Hair follicle dermal papilla cell (primary cell): ENCODE results near the gene KIFBP. TPM values are rescaled to one million over a fixed set of nuclear protein-coding genes. Genes with fewer than 3 reads are reported as not detected.

Experiments used
- total RNA-seq: library from RNA; depleted of rRNA; stranded (reverse); fragments of >200 nt; gene quantifications from 2 replicates; pipeline ENCODE4 v1.2.3, GENCODE V29; 2012

KIFBP gene, protein sequence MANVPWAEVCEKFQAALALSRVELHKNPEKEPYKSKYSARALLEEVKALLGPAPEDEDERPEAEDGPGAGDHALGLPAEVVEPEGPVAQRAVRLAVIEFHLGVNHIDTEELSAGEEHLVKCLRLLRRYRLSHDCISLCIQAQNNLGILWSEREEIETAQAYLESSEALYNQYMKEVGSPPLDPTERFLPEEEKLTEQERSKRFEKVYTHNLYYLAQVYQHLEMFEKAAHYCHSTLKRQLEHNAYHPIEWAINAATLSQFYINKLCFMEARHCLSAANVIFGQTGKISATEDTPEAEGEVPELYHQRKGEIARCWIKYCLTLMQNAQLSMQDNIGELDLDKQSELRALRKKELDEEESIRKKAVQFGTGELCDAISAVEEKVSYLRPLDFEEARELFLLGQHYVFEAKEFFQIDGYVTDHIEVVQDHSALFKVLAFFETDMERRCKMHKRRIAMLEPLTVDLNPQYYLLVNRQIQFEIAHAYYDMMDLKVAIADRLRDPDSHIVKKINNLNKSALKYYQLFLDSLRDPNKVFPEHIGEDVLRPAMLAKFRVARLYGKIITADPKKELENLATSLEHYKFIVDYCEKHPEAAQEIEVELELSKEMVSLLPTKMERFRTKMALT
- 41.4 and 45.9 TPM in 2 replicates for total RNA-seq

DNA sequence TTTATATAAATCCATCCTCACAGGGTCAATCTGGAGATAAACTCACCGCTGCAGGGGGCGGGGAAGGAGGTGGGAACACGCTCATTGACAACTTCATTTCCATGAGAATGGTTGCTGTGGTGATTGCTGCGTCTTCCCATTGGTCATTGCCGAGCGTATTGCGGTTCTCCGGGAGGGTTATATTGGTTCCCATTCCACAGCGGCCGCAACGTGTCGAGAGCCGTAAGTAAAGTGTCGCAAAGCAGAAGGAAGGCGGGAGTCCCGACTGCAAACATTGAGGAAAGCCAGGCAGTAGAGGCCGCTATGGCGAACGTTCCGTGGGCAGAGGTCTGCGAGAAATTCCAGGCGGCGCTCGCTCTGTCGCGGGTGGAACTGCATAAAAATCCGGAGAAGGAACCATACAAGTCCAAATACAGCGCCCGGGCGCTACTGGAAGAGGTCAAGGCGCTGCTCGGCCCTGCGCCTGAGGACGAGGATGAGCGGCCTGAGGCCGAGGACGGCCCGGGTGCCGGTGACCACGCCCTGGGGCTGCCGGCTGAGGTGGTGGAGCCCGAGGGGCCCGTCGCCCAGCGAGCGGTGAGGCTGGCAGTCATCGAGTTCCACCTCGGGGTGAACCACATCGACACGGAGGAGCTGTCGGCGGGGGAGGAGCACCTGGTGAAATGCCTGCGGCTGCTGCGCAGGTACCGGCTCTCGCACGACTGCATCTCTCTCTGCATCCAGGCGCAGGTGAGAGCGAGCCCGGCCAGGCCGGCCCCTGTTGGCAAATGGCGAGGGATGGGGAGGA, at the start of gene KIFBP:
TSS of gene KIFBP (plus strand) at position 274 of the 787 bp plus-strand sequence. CDS start at position 304, 30 bp downstream.

DNA sequence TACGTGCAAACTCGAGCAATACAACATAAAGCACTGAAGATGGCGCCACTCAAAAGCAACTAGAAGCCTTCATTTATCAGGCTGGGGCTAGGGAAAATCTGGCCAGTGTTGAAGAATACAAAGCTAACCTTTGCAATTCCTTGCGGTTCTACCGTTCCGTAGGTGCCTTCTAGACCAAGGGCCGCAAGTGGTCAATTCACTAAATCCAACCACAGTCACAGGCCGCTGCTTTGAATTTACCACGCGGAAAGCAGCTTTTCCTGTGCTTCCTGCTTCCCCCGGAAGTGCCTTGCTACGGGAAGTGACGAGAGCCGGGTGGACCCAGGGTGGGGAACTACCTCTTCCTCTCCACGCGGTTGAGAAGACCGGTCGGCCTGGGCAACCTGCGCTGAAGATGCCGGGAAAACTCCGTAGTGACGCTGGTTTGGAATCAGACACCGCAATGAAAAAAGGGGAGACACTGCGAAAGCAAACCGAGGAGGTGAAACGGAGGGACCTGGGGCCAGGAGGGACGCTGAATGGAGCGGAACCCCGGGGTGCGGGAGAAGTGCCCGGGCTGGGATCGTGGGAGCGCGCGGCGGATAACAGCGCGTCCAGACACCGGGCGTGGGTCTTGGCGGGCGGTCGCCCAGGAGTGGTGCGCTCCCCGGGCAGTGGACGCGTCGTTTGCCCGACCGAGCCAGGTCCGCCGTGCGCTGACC, 32.6 kb upstream of the KIFBP start, which contains the start of gene DDX21:
TSS of gene DDX21 (plus strand) at position 339 of the 701 bp plus-strand sequence. CDS start at position 395, 56 bp downstream.

Other genes with a start within 250 kb of the KIFBP start
- under 0.01 and 0.12 TPM in 2 replicates for gene STOX1, start 161.3 kb upstream of the KIFBP start, total RNA-seq
- gene DDX50, start 87.5 kb upstream of the KIFBP start, total RNA-seq = 37.6 and 38.5 TPM in 2 replicates
- gene DDX21, start 32.6 kb upstream of the KIFBP start, total RNA-seq = 54.3 and 60.4 TPM in 2 replicates
- 132 and 137 TPM in 2 replicates for gene SRGN, start 99.3 kb downstream of the KIFBP start, total RNA-seq
- 24.8 and 32.0 TPM in 2 replicates for gene VPS26A, start 135.4 kb downstream of the KIFBP start, total RNA-seq
- gene SUPV3L1, start 191.4 kb downstream of the KIFBP start, total RNA-seq = 24.5 and 27.4 TPM in 2 replicates
- gene HKDC1, start 231.5 kb downstream of the KIFBP start, total RNA-seq = 0.16 and 0.24 TPM in 2 replicates